ENCODE measurements around the gene PRKG1.

PRKG1 gene

DNA sequence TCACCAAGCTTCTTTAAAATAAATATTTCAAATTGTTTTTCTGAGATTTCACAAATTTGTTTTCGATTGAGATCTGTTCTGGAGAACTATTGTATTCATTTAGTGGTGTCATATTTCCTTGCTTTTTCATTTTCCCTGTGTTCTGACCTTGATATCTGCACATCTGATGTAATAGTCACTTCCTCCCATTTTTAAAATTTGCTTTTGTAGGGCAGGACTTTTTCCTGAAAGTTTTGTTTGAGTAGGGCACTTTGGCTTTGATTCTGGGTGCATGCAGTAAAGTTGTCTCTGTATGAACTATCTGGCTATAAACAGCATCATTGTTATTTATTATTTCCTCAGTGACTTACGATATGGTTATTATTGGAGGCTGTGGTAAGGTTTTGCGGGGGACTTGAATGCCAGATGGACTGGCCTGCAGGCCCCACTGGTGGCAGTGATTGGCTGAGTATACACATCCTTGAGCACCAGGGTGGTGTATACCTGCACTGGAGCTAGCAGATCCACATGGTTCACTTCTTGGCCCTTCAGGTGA is 541.5 kb downstream of the PRKG1 start:
- Histone ChIP-seq H3K4me3 (ENCODE audit: low read length) (no peak overlapping the region), H3K36me3 (ENCODE audit: control insufficient read depth, insufficient read depth, low read length) (no peaks in the 10 kb centered on the region), H3K4me1 (ENCODE audit: control insufficient read depth, insufficient read depth, low read length) (no peaks in the 10 kb centered on the region), H3K27me3 (ENCODE audit: control insufficient read depth, insufficient read depth, low read length) (no peaks in the 10 kb centered on the region), H3K27ac (ENCODE audit: low read depth, low read length) (no peak overlapping the region), H3K9ac (ENCODE audit: low read length) (no peak overlapping the region)

DNA sequence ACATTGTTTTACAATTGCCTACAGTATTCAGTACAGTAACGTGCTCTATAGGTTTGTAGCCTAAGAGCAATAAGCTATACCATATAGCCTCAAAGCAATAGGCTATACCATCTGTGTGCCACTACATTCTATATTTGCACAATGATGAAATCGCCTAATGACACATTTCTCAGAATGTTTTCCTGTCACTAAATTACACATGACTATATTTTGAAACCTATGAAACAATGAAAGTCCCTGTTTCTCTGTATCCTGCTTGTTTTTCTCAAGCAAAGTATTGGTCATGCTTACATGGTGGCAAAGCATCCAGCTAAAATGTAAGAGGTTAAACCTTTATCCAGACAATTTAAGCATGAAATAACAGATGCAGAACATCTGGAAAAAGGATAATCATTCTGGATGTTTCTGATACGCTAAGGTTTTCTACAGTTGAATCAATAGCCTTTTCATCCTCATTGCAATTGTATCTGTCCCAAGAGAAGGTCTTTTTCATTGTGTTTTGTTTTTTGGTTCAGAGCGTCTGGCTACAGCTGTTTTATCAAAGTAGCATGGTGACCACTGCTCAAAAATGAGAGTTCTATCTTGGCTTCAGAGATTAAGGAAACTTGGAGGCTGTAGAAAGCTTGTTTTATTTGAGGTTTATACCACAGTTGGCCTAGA is 543.4 kb downstream of the PRKG1 start:
- Histone ChIP-seq H3K27me3 (ENCODE audit: control insufficient read depth, insufficient read depth, low read length) (no peaks in the 10 kb centered on the region), H3K9ac (ENCODE audit: low read length) (no peak overlapping the region), H3K4me1 (ENCODE audit: control insufficient read depth, insufficient read depth, low read length) (no peaks in the 10 kb centered on the region), H3K36me3 (ENCODE audit: control insufficient read depth, insufficient read depth, low read length) (no peaks in the 10 kb centered on the region), H3K4me3 (ENCODE audit: low read length) (no peak overlapping the region), H3K27ac (ENCODE audit: low read depth, low read length) (no peak overlapping the region)

DNA sequence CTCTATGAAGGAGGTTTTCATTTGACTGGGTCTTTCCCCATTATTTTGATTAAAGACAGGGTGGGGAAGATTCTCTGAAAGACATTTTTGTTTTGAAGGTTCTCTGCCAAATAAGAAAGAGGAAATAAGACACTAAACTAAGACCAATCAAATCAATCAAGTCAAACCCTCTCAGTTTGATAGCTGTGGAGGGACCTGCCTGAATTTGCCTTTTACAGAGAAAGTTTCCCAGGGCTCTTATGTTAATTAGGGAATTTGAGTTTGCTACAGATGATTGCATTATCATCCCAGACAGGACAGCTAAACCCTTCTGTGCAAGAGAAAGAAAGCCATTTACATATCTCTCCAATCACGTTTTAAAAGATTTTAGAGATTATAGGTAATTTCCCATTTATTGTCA is 545.1 kb downstream of the PRKG1 start:
- no peak overlapping the region for H3K4me3 ChIP-seq (ENCODE audit: low read length)
- H3K27ac ChIP-seq (ENCODE audit: low read depth, low read length) = no peak overlapping the region
- H3K4me1 ChIP-seq (ENCODE audit: control insufficient read depth, insufficient read depth, low read length) = no peaks in the 10 kb centered on the region
- no peak overlapping the region for H3K9ac ChIP-seq (ENCODE audit: low read length)
- H3K36me3 ChIP-seq (ENCODE audit: control insufficient read depth, insufficient read depth, low read length) = no peaks in the 10 kb centered on the region
- H3K27me3 ChIP-seq (ENCODE audit: control insufficient read depth, insufficient read depth, low read length) = no peaks in the 10 kb centered on the region

DNA sequence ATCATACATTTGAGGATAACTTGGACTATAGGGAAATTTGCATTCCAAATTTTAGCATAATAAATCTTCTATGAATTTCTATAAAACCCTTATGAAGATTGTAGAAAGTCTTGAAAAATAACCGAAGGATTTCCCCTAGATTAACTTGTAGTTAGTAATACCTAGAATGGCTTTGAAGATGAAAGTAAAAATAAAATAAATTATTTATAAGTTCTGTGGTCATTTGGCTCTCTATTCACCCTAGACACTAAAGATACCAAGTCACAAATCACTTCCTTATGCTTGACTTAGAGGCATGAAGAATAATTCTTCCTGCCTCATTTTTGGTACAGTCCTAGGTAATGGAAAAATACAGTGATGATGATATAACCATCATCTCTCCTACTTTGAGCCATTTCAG is 545.8 kb downstream of the PRKG1 start:
- Histone ChIP-seq H3K27ac (ENCODE audit: low read depth, low read length) (no peak overlapping the region), H3K9ac (ENCODE audit: low read length) (no peak overlapping the region), H3K36me3 (ENCODE audit: control insufficient read depth, insufficient read depth, low read length) (no peaks in the 10 kb centered on the region), H3K4me3 (ENCODE audit: low read length) (no peak overlapping the region), H3K27me3 (ENCODE audit: control insufficient read depth, insufficient read depth, low read length) (no peaks in the 10 kb centered on the region), H3K4me1 (ENCODE audit: control insufficient read depth, insufficient read depth, low read length) (no peaks in the 10 kb centered on the region)

DNA sequence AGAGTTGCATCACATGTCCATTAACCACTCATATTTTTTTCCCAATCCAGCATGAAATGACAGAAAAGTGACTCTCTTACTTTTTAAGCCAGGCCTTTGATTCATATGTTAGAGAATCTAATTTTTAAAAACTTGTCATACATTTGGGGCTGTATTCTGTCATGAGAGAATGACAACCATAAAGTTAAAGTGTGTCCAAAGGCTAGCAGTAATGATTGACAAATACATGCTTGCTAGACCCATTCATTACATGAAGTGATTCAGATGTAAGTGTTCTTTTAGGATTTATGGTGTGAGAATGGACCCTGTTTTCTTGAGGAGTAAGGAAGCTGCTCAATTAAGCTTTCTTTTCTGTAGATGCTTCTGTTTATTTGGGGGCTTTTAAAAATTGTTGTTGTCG is 549.7 kb downstream of the PRKG1 start:
- H3K4me1 ChIP-seq (ENCODE audit: control insufficient read depth, insufficient read depth, low read length) = no peaks in the 10 kb centered on the region
- H3K36me3 ChIP-seq (ENCODE audit: control insufficient read depth, insufficient read depth, low read length) = no peaks in the 10 kb centered on the region
- H3K27ac ChIP-seq (ENCODE audit: low read depth, low read length) = no peak overlapping the region
- no peak overlapping the region for H3K4me3 ChIP-seq (ENCODE audit: low read length)
- no peaks in the 10 kb centered on the region for H3K27me3 ChIP-seq (ENCODE audit: control insufficient read depth, insufficient read depth, low read length)
- no peak overlapping the region for H3K9ac ChIP-seq (ENCODE audit: low read length)

DNA sequence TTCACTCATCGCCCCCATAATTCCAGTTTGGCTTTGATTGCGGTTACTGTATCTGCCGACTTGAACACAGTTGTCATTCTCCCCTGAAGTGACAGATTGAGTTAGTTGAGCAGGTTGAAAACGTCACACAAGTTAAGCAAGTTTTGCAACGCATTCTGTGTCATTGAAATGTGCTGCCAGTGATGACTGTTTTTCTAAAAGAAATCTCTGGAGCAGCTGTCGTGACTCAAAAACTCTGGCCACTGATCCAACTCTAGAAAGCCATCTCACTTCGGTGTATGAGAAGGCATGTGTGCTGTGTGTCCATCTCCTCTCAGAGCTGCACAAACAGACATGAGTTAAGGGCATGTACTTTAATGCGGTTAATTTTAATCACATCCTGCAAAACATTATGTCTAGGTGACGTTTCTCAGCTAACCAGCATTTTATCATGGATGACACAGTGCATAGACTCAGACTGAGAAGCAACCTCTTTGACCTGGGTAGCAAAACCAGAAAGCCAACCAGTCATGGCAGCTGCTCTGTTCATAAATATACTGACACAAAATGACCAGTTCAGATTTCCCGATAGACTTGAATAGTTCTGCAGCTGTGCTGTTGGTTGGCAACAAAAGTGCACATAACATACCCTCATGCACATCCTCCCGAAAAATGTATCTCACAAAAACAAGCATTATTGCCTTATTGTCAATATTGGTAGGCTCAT is 555.8 kb downstream of the PRKG1 start:
- Histone ChIP-seq H3K9ac (ENCODE audit: low read length) (no peak overlapping the region), H3K4me3 (ENCODE audit: low read length) (no peak overlapping the region), H3K27me3 (ENCODE audit: control insufficient read depth, insufficient read depth, low read length) (no peaks in the 10 kb centered on the region), H3K36me3 (ENCODE audit: control insufficient read depth, insufficient read depth, low read length) (no peaks in the 10 kb centered on the region), H3K4me1 (ENCODE audit: control insufficient read depth, insufficient read depth, low read length) (no peaks in the 10 kb centered on the region), H3K27ac (ENCODE audit: low read depth, low read length) (no peak overlapping the region)

DNA sequence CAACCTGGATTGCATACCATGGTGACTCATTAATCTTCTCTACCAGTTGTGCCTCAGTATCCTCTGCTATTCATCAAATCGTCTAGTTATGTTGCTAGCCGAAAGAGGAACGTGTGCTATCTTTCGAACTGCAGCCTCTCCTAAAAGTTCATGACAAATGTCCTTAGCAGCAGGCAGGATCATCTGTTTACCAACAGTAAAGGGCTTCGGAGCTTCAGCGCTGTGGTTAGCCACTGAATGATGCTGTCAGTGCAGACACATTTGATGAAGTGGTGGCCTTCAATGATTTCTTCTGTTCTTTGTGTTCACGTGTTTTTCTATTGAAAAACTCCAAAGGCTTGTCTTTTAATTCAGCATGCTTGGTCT is 556.3 kb downstream of the PRKG1 start:
- Histone ChIP-seq H3K4me3 (ENCODE audit: low read length) (no peak overlapping the region), H3K4me1 (ENCODE audit: control insufficient read depth, insufficient read depth, low read length) (no peaks in the 10 kb centered on the region), H3K27me3 (ENCODE audit: control insufficient read depth, insufficient read depth, low read length) (no peaks in the 10 kb centered on the region), H3K9ac (ENCODE audit: low read length) (no peak overlapping the region), H3K27ac (ENCODE audit: low read depth, low read length) (no peak overlapping the region), H3K36me3 (ENCODE audit: control insufficient read depth, insufficient read depth, low read length) (no peaks in the 10 kb centered on the region)

DNA sequence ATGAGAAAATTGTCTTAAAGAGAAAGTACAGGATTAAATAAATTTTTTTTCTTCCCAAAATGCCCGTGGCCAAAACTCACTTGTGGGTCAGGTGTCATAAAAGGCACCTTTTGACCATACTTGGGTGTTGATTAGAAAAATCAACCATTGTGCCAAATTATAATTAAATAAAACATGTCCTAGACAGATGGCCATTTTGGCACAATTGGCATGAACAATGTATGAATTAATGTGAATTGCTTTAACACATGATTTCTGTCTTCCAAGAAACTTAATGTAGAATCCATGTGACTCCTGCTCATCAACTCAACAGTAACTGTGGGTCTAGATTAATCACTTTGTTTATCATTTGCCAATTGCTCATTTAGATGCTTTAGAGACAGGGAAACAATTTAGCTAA is 561.1 kb downstream of the PRKG1 start:
- H3K4me1 ChIP-seq (ENCODE audit: control insufficient read depth, insufficient read depth, low read length) = no peaks in the 10 kb centered on the region
- H3K27ac ChIP-seq (ENCODE audit: low read depth, low read length) = no peak overlapping the region
- H3K4me3 ChIP-seq (ENCODE audit: low read length) = no peak overlapping the region
- H3K9ac ChIP-seq (ENCODE audit: low read length) = no peak overlapping the region
- no peaks in the 10 kb centered on the region for H3K27me3 ChIP-seq (ENCODE audit: control insufficient read depth, insufficient read depth, low read length)
- no peaks in the 10 kb centered on the region for H3K36me3 ChIP-seq (ENCODE audit: control insufficient read depth, insufficient read depth, low read length)

DNA sequence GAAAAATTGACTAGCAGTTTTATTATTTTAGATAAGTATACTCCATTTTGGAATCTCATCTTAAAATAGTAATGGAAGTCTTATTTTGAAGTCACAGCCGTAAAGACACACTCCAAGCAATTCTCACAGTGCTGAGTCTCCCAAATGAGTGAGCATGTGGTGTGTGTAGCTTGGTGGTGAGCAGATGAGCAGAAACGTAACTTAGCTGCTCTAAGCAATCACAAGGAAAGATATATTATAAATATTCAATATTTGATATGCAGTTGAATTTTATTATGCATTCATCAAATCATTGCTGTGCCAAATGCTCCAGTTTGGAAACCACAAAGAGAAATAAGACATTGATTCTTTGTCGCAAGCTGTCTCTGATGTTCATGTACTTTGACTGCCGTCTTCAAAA is 563.9 kb downstream of the PRKG1 start:
- H3K4me1 ChIP-seq (ENCODE audit: control insufficient read depth, insufficient read depth, low read length) = no peaks in the 10 kb centered on the region

DNA sequence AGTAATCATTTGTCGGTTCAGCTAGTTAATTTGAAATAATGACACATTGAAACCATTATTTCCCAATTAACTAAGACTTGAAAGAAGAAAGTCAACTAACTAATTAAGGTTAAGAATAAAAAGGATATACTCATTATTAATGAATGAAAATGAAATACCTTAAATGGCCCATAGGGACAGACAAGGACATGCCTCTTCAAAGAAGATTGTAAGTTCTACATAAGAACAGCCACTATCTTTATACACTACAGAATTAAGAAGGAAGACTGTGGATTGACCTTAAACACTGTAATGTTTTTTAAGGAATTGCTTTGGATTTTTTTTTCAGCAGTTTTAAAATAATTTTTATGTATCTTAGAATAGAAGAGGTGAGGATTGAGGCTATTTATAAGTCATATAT is 564.5 kb downstream of the PRKG1 start:
- no peak overlapping the region for H3K27ac ChIP-seq (ENCODE audit: low read depth, low read length)
- no peaks in the 10 kb centered on the region for H3K4me1 ChIP-seq (ENCODE audit: control insufficient read depth, insufficient read depth, low read length)
- H3K4me3 ChIP-seq (ENCODE audit: low read length) = no peak overlapping the region
- no peaks in the 10 kb centered on the region for H3K27me3 ChIP-seq (ENCODE audit: control insufficient read depth, insufficient read depth, low read length)
- no peak overlapping the region for H3K9ac ChIP-seq (ENCODE audit: low read length)
- no peaks in the 10 kb centered on the region for H3K36me3 ChIP-seq (ENCODE audit: control insufficient read depth, insufficient read depth, low read length)

More for the DNA sequence above, 563.9 kb downstream of the PRKG1 start:
- no peaks in the 10 kb centered on the region for H3K27me3 ChIP-seq (ENCODE audit: control insufficient read depth, insufficient read depth, low read length)
- H3K36me3 ChIP-seq (ENCODE audit: control insufficient read depth, insufficient read depth, low read length) = no peaks in the 10 kb centered on the region
- no peak overlapping the region for H3K27ac ChIP-seq (ENCODE audit: low read depth, low read length)
- no peak overlapping the region for H3K9ac ChIP-seq (ENCODE audit: low read length)
- no peak overlapping the region for H3K4me3 ChIP-seq (ENCODE audit: low read length)

DNA sequence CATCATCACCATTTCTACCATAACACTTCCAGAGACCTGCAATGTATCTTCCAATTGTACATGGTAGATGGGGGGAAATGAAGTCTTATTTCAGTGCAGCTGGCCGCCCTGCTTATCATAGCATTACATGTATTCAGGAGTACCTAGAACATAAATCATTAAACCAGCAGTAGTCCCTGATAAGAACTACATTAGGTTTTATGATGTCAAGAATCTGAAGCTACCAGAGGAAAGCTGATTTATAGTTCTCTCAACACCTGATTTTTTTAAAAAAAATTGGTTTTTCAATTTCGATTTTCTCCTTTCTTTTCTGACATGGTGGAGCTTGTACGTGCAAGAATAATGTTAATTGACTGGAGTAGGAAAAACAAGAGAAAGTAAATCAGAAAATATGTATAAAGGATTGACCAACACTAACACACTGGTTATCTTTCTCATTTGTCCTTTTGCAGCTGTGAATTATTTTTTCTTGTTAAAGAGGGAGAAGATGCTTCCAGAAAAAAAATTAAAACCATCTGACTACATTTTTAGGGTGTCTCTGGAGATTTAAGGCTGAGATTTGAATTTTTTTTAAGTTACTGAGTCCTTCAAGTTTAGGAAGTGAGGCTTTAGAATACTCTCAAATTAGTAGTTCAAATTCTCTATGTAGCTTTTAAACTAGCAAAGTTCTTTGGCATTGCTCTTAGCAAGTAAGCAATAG is 566.0 kb downstream of the PRKG1 start:
- H3K27me3 ChIP-seq (ENCODE audit: control insufficient read depth, insufficient read depth, low read length) = no peaks in the 10 kb centered on the region
- H3K27ac ChIP-seq (ENCODE audit: low read depth, low read length) = no peak overlapping the region
- H3K4me3 ChIP-seq (ENCODE audit: low read length) = no peak overlapping the region
- no peaks in the 10 kb centered on the region for H3K36me3 ChIP-seq (ENCODE audit: control insufficient read depth, insufficient read depth, low read length)
- no peak overlapping the region for H3K9ac ChIP-seq (ENCODE audit: low read length)
- no peaks in the 10 kb centered on the region for H3K4me1 ChIP-seq (ENCODE audit: control insufficient read depth, insufficient read depth, low read length)

DNA sequence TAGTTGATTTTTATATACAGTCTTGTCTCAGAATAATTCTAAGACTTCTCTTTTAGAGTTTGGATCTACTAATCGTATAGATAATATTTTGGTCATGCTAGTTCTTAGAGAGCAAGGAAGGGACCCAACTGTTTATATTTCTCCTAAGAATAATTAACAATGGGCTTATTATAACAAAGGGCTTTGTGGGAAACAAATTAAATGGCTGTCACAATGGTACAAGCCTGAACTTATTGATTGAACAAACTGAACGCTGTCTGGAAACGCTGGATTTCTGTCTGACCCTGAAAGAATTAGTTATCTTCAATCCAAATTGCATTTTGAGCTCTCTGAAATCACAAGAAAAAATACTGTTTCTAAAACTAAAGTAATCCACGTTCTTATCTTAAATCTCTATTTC is 568.3 kb downstream of the PRKG1 start:
- Histone ChIP-seq H3K27me3 (ENCODE audit: control insufficient read depth, insufficient read depth, low read length) (no peaks in the 10 kb centered on the region), H3K4me1 (ENCODE audit: control insufficient read depth, insufficient read depth, low read length) (no peaks in the 10 kb centered on the region), H3K9ac (ENCODE audit: low read length) (no peak overlapping the region), H3K36me3 (ENCODE audit: control insufficient read depth, insufficient read depth, low read length) (no peaks in the 10 kb centered on the region), H3K4me3 (ENCODE audit: low read length) (no peak overlapping the region), H3K27ac (ENCODE audit: low read depth, low read length) (no peak overlapping the region)

Data from rectal smooth muscle tissue (tissue), 1 donor.